Lung microvascular endothelial cell (primary cell): ENCODE results near the gene SBNO1. TPM values are rescaled to one million over a fixed set of nuclear protein-coding genes. Genes with fewer than 3 reads are reported as not detected.
A peak's percentile ranks its signal among the peaks of the same experiment; 100 is the strongest.

ENCODE experiments used
- DNase-seq, 2 donors: peaks; one replicate each; pipeline versions ENCODE4 v3.0.0 to v3.0.0-alpha.2; 2010; ENCODE audit warnings: low read depth in 2 of 2
- total RNA-seq: library from RNA; depleted of rRNA; stranded (reverse); fragments of >200 nt; gene quantifications from 2 replicates; pipeline ENCODE4 v1.2.1, GENCODE V29; 2014

Gene SBNO1
- total RNA-seq, 1 donor from 2014 or later, result 17.7 TPM

GRCh38 chr12:123271001-123271668 lies 93.5 kb downstream of the SBNO1 start:
- peak; percentile 77 for DNase-seq

DNA sequence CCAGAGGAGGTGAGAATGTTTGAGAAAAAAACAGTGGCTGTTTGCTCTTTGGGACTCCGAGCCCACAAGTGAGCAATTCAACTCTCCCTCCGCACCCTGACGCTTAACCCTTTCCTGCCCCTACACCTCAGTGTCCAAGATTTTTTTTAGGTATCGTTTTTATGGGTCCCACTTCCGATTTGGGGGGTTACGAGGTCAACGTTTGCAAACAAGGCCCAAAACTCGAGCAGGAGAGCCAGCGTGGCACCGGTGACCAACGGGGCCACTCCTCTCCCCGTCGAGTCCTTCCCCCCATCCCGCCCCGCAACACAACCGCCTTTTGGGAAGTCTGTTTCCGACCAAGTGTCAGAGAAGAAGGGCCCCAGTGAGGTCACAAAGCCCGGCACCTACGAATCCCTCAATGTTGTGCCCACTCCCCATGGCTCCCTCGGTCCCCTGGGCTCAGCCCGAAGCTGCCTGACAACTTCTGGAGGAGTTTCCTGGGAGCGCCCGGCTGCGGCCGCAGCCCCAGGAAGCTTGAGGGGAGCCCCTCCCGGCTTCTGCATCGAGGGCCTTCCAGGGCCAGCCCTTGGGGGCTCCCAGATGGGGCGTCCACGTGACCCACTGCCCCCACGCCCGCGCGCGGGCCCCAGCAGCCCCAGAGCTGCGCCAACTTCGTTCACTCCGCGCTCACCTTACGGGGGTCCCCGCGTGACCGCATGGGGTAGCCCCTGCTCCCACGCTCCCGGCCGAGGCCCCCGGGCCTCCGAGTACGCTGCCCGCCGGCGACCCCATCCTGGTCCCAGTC lies 94.2 kb downstream of the SBNO1 start:
- DNase-seq, result peak; percentile 17 to 25

- no peak for DNase-seq
Observed at GRCh38 chr12:123269896-123270213, 94.8 kb downstream of the SBNO1 start.

DNA sequence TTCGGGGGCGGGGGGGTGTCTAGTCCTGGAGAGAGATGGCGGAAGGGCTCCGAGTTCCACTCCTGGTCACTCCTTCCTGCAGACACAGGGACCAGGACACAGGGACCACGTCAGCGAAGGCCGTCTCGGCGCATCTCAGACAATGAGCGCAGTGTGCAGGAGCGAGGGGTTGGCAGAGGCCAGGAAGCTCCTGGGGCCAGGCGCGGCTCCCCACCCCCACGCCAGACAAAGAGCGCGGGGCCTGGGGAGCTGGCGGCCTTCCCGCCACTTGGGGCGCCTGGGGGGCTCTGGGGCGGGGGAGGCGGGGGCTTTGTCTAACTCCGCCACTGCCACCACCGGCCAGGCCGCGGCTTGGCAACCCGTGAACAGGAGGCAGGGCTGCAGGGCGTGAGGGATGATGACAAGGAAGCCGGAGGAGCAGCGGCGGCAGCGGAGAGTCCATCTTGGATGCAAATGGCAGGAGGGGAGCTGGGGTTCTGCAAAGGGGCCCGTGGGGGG lies 95.2 kb downstream of the SBNO1 start:
- DNase-seq, result peak; percentile 67 to 72

DNA sequence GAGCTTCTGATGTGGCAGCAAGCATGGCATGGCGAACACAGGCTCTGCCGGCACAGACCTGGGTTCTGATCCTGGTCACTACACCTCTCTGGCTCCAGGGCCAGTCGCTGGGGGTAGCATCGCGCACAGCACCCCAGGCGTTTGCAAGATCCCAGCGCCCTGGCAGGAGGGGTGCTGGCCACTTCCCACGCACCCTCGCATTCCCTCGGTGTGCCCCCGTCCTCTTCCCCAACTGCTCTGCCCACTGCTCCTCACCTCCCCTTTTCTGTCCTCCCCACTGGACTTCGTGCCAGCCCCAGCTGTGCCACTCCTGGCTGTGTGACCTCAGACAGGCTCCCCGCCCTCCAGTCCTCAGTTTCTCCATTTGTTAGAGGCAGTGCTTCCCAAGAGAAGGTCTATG lies 95.8 kb downstream of the SBNO1 start:
- DNase-seq, result no peak

- peak; percentile 51 to 85 for DNase-seq
Observed at GRCh38 chr12:123267991-123268843, 96.4 kb downstream of the SBNO1 start.

- no peak for DNase-seq
Observed at GRCh38 chr12:123267335-123267920, 97.2 kb downstream of the SBNO1 start.

- no peak for DNase-seq
Observed at GRCh38 chr12:123266679-123267277, 97.9 kb downstream of the SBNO1 start.

DNA sequence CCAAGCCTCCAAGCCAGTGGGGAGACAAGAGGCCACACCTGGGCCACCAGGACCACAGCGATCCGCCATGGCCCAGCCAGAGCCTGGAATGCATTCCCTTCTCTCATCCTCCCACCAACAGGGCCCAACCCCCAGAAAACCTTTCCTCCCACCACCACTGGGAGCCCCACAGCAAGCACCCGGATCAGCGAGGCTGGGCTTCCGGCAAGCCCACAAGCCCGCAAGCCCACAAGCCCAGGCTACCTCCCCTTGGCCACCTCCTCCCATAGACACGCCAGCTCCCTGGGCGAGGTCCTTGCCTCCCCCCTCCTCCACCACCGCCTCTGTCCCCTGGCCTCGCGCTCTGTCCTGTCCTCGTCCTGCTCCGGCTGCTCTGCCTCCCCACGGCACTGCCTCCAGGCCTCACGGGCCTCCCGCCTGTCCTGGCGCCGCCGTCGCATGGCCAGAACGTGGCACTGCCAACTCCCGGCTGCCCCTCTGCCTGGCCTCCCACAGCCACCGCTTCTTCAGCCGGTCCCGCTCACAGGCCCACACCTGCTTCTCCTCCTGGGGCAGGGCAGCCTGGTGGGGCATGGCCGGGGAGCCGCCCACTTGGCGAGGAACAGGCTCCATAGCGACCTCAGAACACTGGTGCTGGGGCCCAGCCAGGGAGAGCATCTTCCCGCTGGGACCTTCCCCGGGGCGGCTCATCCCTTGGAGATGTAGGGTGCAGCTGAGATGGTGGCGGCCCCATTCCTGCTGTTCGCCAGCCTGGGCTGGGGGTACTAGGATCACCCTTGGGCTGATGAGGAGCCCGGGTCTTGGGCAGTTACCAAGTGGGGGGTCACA lies 98.6 kb downstream of the SBNO1 start:
- DNase-seq, result no peak

- DNase-seq, result peak; percentile 24 to 25
Observed at GRCh38 chr12:123264642-123265041, 100.0 kb downstream of the SBNO1 start.

DNA sequence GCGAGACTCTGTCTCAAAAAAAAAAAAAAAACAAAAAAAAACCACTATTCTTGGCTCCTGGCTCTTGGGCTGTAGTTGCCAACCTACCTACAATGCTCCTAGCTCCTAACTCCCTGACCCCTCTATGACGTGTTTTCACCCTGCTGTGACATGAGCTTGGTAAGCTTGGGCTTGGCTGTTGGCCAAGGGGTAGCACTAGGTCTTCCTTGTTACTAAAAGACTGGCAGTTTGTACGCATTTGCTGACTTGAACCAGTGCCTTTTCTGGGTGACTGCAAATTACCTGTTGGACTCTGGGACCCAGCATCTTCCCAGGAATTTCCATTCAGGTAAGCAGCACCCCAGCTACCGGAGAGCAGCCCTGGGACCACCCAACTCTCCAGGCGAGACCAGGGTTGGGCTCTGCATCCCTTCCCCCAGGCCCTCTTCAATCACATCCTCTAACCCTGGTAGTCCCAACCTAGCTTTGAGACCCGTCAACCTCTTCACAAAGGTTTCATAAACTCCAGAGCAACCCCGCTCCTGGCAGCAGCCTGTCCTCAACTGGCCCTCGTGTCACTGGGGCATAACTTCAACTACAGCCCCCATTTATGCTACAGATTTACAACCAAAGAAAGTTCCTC lies 101.3 kb downstream of the SBNO1 start:
- no peak for DNase-seq

DNA sequence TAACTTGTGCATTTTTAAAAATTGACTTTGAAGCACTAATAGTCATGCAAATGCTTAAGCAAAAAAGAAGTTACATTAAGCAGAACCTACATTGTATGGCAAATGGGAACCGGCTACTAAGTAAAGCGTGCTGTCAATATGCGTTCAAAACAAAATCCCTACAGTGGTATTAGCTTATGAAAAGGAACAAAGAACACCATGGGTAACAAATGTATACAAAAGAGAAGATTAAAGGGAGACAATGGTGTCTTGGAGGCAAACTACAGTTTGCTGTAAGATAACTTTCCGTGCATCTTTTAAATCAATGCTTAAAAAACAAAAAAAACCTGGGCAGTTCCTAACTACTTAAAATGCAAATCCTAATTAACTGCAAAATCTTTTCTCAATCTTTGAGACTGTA lies 103.5 kb downstream of the SBNO1 start:
- no peak for DNase-seq

DNA sequence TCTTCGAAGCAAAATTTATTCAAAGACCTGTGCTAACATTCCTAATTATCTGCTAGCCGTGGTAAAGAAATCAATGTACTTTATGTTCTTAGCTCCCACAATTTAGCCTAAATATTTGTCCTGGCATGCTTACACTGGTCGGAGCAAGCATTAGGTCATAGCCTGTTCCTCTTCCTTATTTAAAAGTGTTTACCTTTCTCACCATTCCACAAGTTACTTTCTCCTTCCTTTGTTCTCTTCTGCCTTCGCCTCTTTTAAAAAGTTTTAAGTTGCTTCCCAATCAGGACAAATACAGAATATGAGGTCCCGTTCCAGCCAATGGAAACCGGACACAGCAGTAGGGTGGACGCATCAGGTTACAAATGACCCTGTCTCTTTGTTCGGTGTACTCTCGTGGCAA lies 104.6 kb downstream of the SBNO1 start:
- no peak for DNase-seq

DNA sequence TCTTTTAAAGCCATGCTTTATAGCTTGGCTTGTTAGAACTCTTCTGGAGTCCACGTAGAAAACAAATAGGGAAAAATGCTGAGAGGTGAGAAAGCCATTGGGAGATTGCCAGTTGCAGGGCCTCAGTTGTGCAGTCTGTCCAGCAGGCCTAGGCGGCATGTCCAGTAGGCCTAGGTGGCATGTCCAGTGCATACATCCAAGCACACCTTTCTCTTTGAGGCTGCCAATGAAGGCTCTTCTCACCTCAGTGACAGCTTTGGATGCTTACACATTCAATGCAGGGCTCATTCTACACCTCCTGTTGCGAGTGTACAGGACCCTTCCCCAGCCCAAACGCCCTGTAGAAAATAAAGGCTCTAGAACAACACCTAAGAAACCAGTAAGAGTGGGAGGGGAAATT lies 106.1 kb downstream of the SBNO1 start:
- no peak for DNase-seq

DNA sequence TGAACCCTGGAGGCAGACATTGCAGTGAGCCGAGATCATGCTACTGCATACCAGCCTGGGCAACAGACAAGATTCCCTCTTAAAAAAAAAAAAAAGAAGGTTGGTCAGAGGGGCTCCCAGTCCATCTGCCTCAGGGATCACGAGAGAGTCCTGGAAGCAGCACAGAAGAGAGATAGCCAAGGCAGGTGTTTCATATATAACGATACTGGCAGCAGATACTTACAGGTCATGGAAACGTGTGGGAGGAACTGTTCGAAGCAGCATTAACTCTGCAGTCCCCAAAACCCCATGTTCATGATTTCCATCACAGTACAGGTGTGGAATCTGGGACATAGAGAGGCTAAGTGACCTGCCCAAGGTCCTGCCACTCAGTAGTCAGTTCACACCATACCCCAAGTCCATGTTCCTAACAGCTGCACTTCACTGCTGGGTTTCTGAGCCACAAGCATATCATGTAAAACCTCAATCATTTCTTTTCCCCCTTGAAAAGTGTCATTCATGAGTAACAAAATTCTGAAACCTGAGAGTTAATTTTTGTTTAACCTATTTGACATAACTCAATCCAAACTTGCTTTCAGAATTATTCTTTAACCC lies 109.7 kb downstream of the SBNO1 start:
- DNase-seq, result no peak

DNA sequence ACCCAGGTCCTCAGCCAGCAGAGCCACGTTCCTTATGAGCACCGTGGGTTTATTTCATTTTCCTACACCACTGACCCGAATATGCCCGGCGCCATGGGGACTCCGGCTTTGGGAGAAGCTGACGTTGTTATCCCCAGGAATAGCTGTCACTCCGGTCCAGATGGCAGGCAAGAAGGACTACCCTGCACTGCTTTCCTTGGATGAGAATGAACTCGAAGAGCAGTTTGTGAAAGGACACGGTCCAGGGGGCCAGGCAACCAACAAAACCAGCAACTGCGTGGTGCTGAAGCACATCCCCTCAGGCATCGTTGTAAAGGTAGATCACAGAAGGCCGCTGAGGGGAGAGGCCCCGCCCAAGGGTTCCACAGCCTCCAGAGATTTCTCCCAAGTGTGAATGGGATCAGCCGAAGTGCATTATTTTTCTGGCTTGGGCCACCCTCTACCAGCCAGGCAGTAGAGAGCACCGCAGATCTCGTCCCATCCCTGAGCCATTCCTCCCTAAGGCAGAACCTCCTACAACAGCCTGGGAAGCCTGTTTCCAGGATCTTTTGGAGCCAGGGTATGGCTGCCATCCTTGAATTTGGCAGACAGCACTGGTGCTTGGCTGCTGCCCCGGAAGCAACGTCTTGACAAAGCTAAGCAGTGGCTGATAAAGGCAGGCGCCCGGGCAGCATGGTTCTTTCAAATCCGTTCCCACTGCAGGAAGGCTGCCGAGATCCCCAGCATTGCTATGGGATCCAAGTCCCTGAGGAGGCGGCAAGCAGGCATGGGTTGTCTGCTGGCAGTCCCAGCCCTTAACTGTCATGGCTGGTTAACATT lies 110.8 kb downstream of the SBNO1 start:
- DNase-seq, result no peak

DNA sequence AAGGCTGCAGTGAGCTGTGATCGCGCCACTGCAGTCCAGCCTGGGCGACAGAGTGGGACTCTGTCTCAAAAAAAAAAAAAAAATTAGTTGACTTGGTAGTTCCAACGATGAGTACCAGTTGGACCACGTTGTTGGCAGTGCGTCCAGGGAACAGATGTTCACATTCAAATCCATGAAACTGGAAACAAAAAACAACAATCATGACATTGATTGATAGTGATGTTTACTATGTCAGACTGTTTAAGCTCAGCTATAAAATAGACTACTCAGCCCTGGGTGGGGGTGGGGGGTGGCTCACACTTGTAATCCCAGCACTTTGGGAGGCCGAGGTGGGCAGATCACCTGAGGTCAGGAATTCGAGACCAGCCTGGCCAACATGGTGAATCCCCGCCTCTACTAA lies 112.3 kb downstream of the SBNO1 start:
- DNase-seq, result peak; percentile 40 to 55

- no peak for DNase-seq
Observed at GRCh38 chr12:123251403-123252076, 113.1 kb downstream of the SBNO1 start.
